ENCODE results near the gene ADO.

GRCh38 chr10:62805231-62806099 is 945 bp downstream of the ADO start:
- TF ChIP-seq EZH2 (IDR thresholded peaks at IDR 0.05) (no peak), POLR2AphosphoS5 (IDR thresholded peaks at IDR 0.05; ENCODE audit: borderline replicate concordance, low read depth, low read length) (no peak; the same call in 1 of the 2 replicates)
